HG02884 (cell line): Measurements from ENCODE around the gene ARFGAP1.
"Not testable (repeated sequence)": the region's sequence is repeated elsewhere in the genome, so short reads cannot be mapped to it uniquely, and the experiment has no call there.

Source experiments
- ATAC-seq: cut with Tn5 transposase; IDR thresholded peaks from one replicate; pipeline ENCODE4 v1.9.1; 2021; ENCODE audit warnings: mild to moderate bottlenecking, moderate library complexity; ENCODE audit not compliant: unreplicated experiment

The ARFGAP1 gene

GRCh38 chr20:63240004-63240403, 32.6 kb upstream of the ARFGAP1 start:
- no peak for ATAC-seq

GRCh38 chr20:63241272-63241671, 31.3 kb upstream of the ARFGAP1 start:
- ATAC-seq, result no peak

GRCh38 chr20:63242736-63243135, 29.9 kb upstream of the ARFGAP1 start:
- no peak for ATAC-seq

DNA sequence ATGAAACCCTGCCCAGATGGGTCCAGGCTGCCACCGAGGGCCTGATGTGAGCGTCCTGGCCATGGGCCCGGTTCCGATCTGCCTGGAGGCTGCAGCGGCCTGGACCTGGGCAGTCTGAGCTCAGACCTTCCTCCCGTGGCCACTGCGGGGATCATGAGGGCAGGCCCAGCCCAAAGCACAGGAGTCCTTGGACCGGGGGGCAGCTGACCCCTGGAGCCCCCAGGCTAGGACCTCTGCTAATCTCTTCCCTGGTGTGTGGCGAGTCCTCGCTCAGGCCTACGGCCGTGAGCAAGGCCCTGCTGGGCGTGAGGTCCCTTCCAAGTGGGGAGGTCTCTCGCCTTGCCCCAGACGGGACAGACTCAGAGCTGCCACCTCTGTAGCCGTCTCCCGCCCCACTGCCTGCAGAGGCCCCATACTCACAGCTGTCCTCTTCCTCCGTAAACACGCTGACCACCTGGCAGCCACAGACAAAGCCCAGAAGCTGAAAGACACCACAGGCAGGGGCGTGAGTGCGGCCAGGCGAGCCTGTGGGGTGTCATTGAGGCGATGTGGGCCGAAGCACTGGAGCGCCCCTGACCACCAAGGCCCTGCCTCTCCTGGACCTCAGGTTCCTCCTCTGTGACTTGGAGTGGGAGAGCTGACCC, 28.9 kb upstream of the ARFGAP1 start:
- no peak for ATAC-seq

- ATAC-seq, result no peak
Measured at GRCh38 chr20:63244468-63244867, 28.1 kb upstream of the ARFGAP1 start.

- no peak for ATAC-seq
Measured at GRCh38 chr20:63246490-63247288, 25.9 kb upstream of the ARFGAP1 start.

- ATAC-seq, result no peak
Measured at GRCh38 chr20:63247671-63248228, 24.9 kb upstream of the ARFGAP1 start.

DNA sequence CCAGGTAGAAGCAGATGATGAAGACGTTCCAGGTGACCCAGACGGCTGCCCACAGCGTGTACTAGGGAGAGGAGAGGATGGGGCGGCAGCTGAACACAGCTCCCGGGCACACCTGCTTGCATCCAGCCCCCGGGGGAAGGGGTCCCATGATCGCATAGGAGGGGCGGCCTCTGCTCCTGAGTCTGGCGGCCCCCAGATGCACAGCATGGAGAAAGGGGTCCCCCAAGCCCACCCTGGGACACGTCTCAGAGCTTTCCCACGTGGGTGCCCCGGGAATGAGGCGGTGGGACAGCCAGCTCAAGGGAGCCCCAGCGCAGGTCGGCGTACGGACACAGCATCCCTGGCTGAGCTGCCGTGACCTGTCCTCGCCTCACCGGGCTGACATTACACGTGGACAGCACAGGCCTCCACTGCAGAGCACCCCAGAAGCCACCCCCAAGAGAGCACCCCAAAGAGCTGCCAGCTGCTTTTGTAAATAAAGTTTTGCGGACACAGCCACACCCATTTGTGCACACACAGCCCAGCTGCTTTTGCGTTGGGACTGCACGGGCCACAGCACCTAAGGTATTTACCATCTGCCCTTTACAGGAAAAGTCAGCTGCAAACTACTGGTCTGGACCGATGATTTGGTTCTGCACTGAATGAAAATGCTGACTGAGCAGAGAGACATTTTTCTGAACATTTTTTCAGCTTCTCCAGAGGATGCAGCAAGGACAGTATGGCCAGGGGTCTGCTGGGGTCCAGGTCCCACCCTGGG, 23.6 kb upstream of the ARFGAP1 start:
- ATAC-seq, result no peak

DNA sequence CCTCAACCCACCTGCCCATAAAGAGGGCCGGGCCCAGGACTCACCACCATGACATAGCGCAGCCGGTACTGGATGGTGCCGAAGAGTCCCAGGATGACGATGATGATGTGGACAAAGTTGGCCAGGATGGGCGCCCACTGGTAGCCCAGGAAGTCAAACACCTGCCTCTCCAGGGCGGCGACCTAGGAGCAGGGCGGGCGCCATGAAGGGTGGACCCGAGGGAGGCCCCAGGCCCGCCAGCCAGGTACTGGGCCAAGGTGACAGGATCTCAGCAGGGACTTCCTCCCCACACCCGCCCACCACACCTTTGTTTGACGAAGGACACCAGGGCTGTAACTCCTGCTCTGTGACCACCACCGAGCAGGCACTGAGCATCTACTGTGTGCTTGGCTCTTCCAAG, 22.7 kb upstream of the ARFGAP1 start:
- no peak for ATAC-seq

GRCh38 chr20:63251350-63251749, 21.3 kb upstream of the ARFGAP1 start:
- not testable (repeated sequence) for ATAC-seq

DNA sequence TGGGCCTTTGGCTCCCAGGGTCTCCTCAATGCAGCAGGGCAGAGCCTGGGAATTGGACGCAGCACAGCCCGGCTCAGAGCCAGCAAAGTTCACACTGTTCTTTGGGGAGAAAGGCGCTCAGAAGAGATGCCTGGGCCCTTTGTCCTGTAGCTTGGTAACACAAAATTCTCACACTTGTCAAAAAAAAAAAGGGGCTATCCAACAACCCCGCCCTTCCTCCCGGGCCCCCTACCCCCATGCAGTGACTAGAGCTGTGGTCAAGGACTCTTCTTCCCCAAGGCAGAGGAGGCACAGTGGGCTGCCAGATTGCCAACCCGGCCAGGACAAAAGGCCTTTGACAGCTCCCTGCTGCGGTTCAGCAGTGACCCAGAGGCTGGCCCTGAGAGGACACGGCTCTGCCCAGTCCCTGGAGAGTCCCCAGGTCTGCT, 20.3 kb upstream of the ARFGAP1 start:
- no peak for ATAC-seq

GRCh38 chr20:63253065-63253437, 19.6 kb upstream of the ARFGAP1 start:
- no peak for ATAC-seq

- no peak for ATAC-seq
Measured at GRCh38 chr20:63253438-63254231, 19.0 kb upstream of the ARFGAP1 start.

- ATAC-seq, result no peak
Measured at GRCh38 chr20:63254232-63254605, 18.4 kb upstream of the ARFGAP1 start, which contains the start of gene NKAIN4. Gene NKAIN4, minus strand, starts transcription at chr20:63254463. Its CDS starts 13 bp downstream, at chr20:63254450.

GRCh38 chr20:63254606-63255384, 17.8 kb upstream of the ARFGAP1 start:
- no peak for ATAC-seq

GRCh38 chr20:63255931-63256704, 16.5 kb upstream of the ARFGAP1 start:
- ATAC-seq, result no peak

DNA sequence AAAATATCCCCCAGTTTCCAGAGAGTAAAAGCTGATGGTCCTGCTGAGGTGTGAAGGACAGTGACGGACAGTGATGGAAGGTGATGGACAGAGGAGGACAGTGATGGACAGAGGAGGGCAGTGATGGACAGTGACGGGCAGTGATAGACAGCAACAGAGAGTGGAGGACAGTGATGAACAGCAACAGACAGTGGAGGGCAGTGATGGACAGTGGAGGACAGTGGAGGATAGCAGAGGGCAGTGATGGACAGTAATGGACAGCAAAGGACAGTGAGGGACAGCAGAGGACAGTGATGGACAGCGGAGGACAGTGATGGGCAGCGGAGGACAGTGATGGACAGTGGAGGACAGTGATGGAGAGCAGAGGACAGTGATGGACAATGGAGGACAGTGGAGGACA, 15.7 kb upstream of the ARFGAP1 start:
- ATAC-seq, result no peak

DNA sequence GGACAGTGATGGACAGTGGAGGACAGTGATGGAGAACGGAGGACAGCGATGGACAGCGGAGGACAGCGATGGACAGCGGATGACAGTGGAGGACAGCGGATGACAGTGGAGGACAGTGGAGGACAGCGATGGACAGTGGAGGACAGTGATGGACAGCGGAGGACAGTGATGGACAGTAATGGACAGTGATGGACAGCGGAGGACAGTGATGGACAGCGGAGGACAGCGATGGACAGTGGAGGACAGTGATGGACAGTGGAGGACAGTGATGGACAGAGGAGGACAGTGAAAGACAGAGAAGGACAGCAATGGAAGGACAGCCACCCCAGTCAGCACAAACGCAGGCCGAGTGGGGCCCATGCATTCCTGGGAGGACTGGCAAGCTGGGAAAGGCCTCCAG, 15.0 kb upstream of the ARFGAP1 start:
- no peak for ATAC-seq

DNA sequence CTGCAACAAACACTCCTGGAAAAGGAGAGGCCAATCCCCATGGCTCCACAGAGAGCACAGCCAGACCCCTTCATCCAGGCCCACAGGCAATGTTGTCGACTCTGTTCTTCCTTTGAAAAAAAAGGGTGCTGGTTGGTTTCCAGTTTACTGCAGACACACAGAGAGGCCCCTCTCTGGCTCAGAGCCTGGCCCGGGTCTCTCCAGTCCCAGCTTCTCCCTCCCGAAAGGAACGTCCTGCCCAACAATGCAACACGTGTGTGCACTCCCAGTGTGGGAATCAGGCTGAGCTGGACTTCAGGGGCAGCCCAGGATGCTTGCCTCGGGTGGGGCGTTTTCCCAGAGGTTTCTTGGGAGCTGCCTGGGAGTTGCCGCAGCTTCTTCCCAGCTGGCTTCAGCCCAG, 13.8 kb upstream of the ARFGAP1 start:
- ATAC-seq, result no peak
